GM13976 (cell line): ENCODE data around the gene PCDH18.

ENCODE experiments used
- DNase-seq: peaks from one replicate; pipeline ENCODE4 v3.0.0; 2012; ENCODE audit warnings: low spot score
- CTCF ChIP-seq: IDR thresholded peaks from 2 replicates; pipeline ENCODE4 v1.5.1; 2012; ENCODE audit warnings: borderline replicate concordance, mild to moderate bottlenecking; ENCODE audit not compliant: insufficient read depth; ENCODE audit errors: extremely low read depth, missing control alignments, control extremely low read depth
- in situ Hi-C: fragments of 300-500 bp; cut with MboI; formaldehyde crosslinking; loops from one replicate; pipeline ENCODE4 v1.12.0; 2022; ENCODE audit warnings: low sequenced_read_pairs, mixed read lengths, inconsistent platforms; ENCODE audit not compliant: unreplicated experiment

Gene PCDH18

GRCh38 chr4:137532869-137533236, 559 bp upstream of the PCDH18 start:
- no peak for TF ChIP-seq CTCF
- in situ Hi-C loops, result no loop called here
- DNase-seq, result no peak

GRCh38 chr4:137531168-137531985, 917 bp downstream of the PCDH18 start:
- in situ Hi-C loops, result no loop called here
- no peak for TF ChIP-seq CTCF
- DNase-seq, result no peak

GRCh38 chr4:137530176-137530575, 2.1 kb downstream of the PCDH18 start:
- no peak for TF ChIP-seq CTCF
- in situ Hi-C loops, result no loop called here
- no peak for DNase-seq

GRCh38 chr4:137529432-137529831, 2.9 kb downstream of the PCDH18 start:
- in situ Hi-C loops, result no loop called here
- no peak for TF ChIP-seq CTCF
- no peak for DNase-seq

- no peak for TF ChIP-seq CTCF
- no peak for DNase-seq
- in situ Hi-C loops, result no loop called here
Observed at GRCh38 chr4:137528673-137529072, 3.6 kb downstream of the PCDH18 start.

GRCh38 chr4:137526681-137527080, 5.6 kb downstream of the PCDH18 start:
- in situ Hi-C loops, result no loop called here
- DNase-seq, result no peak

More at GRCh38 chr4:137526681-137527080, 5.6 kb downstream of the PCDH18 start:
- TF ChIP-seq CTCF, result no peak
